Measurements from ENCODE around the gene YRDC. TPM values are rescaled to one million over a fixed set of nuclear protein-coding genes. Genes with fewer than 3 reads are reported as not detected.
"Not testable (repeated sequence)": the region's sequence is repeated elsewhere in the genome, so short reads cannot be mapped to it uniquely, and the experiment has no call there.

The YRDC gene
- polyA plus RNA-seq, 1 of the 3 experiments (the other 2 are of a cell fraction) = 34.2 TPM

DNA sequence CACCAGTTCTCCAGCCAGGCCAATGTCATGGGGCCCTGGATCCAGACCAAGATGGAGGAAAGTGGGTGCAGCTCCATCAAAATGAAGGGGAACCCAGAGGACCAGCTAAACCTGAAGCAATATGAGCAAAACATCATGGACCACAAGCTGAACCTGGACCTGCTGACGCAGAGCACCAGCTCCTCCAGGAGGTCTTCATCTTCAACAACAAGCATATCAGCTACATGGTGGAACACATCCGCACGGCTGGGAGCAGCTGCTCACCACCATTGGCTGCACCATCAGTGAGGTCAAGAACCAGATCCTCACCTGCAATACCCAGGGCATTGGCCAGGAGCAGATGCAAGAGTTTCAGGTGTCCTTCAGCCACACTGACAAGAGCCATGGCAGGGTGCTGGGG is 29.4 kb downstream of the YRDC start:
- H3K9ac ChIP-seq = no peak overlapping the region
- H3K4me3 ChIP-seq (ENCODE audit: low read depth in 2 of 2, low read length in 1 of 2) = no peak overlapping the region
- H3K79me2 ChIP-seq (ENCODE audit: insufficient read depth) = no peaks in the 10 kb centered on the region
- no peaks in the 10 kb centered on the region; the same call in 1 of the 2 replicates for H3K27me3 ChIP-seq (ENCODE audit: insufficient read depth)
- WGBS (ENCODE audit: low lambda C conversion rate) = 44% methylated on average over 1 of the region's 3 CpGs
- no peak overlapping the region for H2AFZ ChIP-seq (ENCODE audit: low read depth)
- TF ChIP-seq NFIC (IDR thresholded peaks at IDR 0.05; ENCODE audit: borderline replicate concordance) (no peak), GATA2 (CRISPR knock-in tag; IDR thresholded peaks at IDR 0.05) (no peak), TAF1 (IDR thresholded peaks at IDR 0.05; ENCODE audit: borderline replicate concordance, low read depth, low read length) (no peak), FOXM1 (IDR thresholded peaks at IDR 0.05; ENCODE audit: low read depth) (no peak), RCOR1 (IDR thresholded peaks at IDR 0.05; ENCODE audit: low read length) (no peak), RFX5 (IDR thresholded peaks at IDR 0.05; ENCODE audit: low read length) (no peak)
- TF ChIP-seq, protein P1, sequence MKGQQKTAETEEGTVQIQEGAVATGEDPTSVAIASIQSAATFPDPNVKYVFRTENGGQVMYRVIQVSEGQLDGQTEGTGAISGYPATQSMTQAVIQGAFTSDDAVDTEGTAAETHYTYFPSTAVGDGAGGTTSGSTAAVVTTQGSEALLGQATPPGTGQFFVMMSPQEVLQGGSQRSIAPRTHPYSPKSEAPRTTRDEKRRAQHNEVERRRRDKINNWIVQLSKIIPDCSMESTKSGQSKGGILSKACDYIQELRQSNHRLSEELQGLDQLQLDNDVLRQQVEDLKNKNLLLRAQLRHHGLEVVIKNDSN (IDR thresholded peaks at IDR 0.05; ENCODE audit: borderline replicate concordance, low read depth) = no peak
- TF ChIP-seq, protein P2, sequence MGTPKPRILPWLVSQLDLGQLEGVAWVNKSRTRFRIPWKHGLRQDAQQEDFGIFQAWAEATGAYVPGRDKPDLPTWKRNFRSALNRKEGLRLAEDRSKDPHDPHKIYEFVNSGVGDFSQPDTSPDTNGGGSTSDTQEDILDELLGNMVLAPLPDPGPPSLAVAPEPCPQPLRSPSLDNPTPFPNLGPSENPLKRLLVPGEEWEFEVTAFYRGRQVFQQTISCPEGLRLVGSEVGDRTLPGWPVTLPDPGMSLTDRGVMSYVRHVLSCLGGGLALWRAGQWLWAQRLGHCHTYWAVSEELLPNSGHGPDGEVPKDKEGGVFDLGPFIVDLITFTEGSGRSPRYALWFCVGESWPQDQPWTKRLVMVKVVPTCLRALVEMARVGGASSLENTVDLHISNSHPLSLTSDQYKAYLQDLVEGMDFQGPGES (IDR thresholded peaks at IDR 0.05; ENCODE audit: low read depth, low read length) = no peak
- no peaks in the 10 kb centered on the region for H3K36me3 ChIP-seq (replicated peaks in 1 of 2; ENCODE audit: control insufficient read depth in 1 of 2, insufficient read depth in 2 of 2, low read length in 1 of 2)
- no peaks in the 10 kb centered on the region for H3K9me2 ChIP-seq
- H3K4me1 ChIP-seq (ENCODE audit: control insufficient read depth in 1 of 2, insufficient read depth in 2 of 2, low read depth in 1 of 2, low read length in 1 of 2) = no peaks in the 10 kb centered on the region
- H3K9me3 ChIP-seq = no peaks in the 10 kb centered on the region
- DNase-seq = no peak
- no peaks in the 10 kb centered on the region for H3F3A ChIP-seq (replicated peaks; ENCODE audit: insufficient read depth)
- ChIA-PET POLR2A (no interaction called here), CTCF (interaction anchor here (0.9 to 2.6 kb wide), 4 partner anchors 13 to 81 kb away, joined by 3 to 9 read pairs (median 5); partner anchors contain the start of genes EPHA10 and MTF1)
- no peaks in the 10 kb centered on the region for H4K20me1 ChIP-seq (ENCODE audit: insufficient read depth)
- no peak overlapping the region for H3K4me2 ChIP-seq
- no peak overlapping the region for H3K27ac ChIP-seq (ENCODE audit: low read depth in 2 of 2, low read length in 1 of 2)

DNA sequence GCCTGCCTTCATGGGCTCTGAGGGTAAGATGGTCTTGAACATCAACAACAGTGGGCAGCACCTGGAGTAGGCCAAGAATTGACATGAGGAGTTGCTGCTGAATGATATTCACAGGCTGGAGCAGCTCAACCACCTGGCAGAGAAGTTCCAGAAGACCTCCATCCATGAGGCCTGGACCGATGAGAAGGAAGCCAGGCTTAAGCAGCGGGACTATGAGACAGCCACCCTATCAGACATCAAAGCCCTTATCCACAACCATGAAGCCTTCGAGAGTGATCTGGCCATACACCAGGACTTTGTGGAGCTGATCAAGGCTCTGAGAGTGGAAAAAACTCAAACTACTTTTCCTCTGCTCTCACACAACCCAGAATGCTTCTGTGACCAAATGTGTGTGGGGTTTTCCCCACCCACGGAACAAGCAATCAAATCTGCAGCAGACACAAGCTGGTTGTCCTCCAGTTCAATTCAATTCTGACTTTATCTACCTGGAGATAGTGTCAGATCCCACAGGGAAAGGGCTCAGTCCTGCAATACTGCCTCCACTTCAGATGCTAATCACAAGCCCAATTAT is 31.0 kb downstream of the YRDC start:
- H3K4me3 ChIP-seq (ENCODE audit: low read depth in 2 of 2, low read length in 1 of 2) = no peak overlapping the region
- no peak overlapping the region for H3K27ac ChIP-seq (ENCODE audit: low read depth in 2 of 2, low read length in 1 of 2)
- no peaks in the 10 kb centered on the region for H3K4me1 ChIP-seq (ENCODE audit: control insufficient read depth in 1 of 2, insufficient read depth in 2 of 2, low read depth in 1 of 2, low read length in 1 of 2)
- TF ChIP-seq MEF2A (IDR thresholded peaks at IDR 0.05; ENCODE audit: borderline replicate concordance, low read depth) (no peak), RAD21 (IDR thresholded peaks at IDR 0.05; ENCODE audit: low read length) (no peak), YY1 (IDR thresholded peaks at IDR 0.05; ENCODE audit: low read depth) (no peak), SMC3 (IDR thresholded peaks at IDR 0.05; ENCODE audit: low read depth, low read length) (no peak), EP300 (IDR thresholded peaks at IDR 0.05; ENCODE audit: borderline replicate concordance in 1 of 2, low read depth in 1 of 2, low read length in 1 of 2) (no peak), TCF12 (IDR thresholded peaks at IDR 0.05) (no peak), JUND (IDR thresholded peaks at IDR 0.05) (no peak)
- TF ChIP-seq, protein P3, sequence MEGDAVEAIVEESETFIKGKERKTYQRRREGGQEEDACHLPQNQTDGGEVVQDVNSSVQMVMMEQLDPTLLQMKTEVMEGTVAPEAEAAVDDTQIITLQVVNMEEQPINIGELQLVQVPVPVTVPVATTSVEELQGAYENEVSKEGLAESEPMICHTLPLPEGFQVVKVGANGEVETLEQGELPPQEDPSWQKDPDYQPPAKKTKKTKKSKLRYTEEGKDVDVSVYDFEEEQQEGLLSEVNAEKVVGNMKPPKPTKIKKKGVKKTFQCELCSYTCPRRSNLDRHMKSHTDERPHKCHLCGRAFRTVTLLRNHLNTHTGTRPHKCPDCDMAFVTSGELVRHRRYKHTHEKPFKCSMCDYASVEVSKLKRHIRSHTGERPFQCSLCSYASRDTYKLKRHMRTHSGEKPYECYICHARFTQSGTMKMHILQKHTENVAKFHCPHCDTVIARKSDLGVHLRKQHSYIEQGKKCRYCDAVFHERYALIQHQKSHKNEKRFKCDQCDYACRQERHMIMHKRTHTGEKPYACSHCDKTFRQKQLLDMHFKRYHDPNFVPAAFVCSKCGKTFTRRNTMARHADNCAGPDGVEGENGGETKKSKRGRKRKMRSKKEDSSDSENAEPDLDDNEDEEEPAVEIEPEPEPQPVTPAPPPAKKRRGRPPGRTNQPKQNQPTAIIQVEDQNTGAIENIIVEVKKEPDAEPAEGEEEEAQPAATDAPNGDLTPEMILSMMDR (IDR thresholded peaks at IDR 0.05) = no peak
- TF ChIP-seq, protein P4, sequence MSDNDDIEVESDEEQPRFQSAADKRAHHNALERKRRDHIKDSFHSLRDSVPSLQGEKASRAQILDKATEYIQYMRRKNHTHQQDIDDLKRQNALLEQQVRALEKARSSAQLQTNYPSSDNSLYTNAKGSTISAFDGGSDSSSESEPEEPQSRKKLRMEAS (IDR thresholded peaks at IDR 0.05; ENCODE audit: low read depth) = no peak
- no peak overlapping the region for H3K4me2 ChIP-seq
- CTCF ChIA-PET = interaction anchor here (1.1 to 2.6 kb wide), 2 partner anchors 12 to 86 kb away, joined by 3 to 9 read pairs; partner anchors contain the start of gene EPHA10
- no peaks in the 10 kb centered on the region for H3K9me3 ChIP-seq
- 16% methylated on average over 4 of the region's 4 CpGs for WGBS (ENCODE audit: low lambda C conversion rate)
- H3K36me3 ChIP-seq (replicated peaks in 1 of 2; ENCODE audit: control insufficient read depth in 1 of 2, insufficient read depth in 2 of 2, low read length in 1 of 2) = no peaks in the 10 kb centered on the region
- POLR2A ChIA-PET = no interaction called here
- H3F3A ChIP-seq (replicated peaks; ENCODE audit: insufficient read depth) = no peaks in the 10 kb centered on the region
- no peaks in the 10 kb centered on the region for H3K9me2 ChIP-seq
- DNase-seq = no peak
- no peaks in the 10 kb centered on the region for H4K20me1 ChIP-seq (ENCODE audit: insufficient read depth)
- no peak overlapping the region for H3K9ac ChIP-seq
- H3K79me2 ChIP-seq (ENCODE audit: insufficient read depth) = no peaks in the 10 kb centered on the region
- no peak overlapping the region for H2AFZ ChIP-seq (ENCODE audit: low read depth)
- H3K27me3 ChIP-seq (ENCODE audit: insufficient read depth) = no peaks in the 10 kb centered on the region; the same call in 1 of the 2 replicates

DNA sequence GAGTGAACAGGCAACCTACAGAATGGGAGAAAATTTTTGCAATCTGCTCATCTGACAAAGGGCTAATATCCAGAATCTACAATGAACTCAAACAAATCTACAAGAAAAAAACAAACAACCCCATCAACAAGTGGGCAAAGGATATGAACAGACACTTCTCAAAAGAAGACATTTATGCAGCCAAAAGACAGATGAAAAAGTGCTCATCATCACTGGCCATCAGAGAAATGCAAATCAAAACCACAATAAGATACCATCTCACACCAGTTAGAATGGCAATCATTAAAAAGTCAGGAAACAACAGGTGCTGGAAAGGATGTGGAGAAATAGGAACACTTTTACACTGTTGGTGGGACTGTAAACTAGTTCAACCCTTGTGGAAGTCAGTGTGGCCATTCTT is 36.6 kb downstream of the YRDC start:
- H4K20me1 ChIP-seq (ENCODE audit: insufficient read depth); POLR2A ChIA-PET: not testable (repeated sequence)

More for the DNA sequence above, 36.6 kb downstream of the YRDC start:
- DNase-seq; H3K9ac ChIP-seq; H3K4me2 ChIP-seq; H2AFZ ChIP-seq (ENCODE audit: low read depth); H3K4me3 ChIP-seq (ENCODE audit: low read depth in 2 of 2, low read length in 1 of 2); H3K9me3 ChIP-seq; CTCF ChIA-PET; H3K4me1 ChIP-seq (ENCODE audit: control insufficient read depth in 1 of 2, insufficient read depth in 2 of 2, low read depth in 1 of 2, low read length in 1 of 2); H3K9me2 ChIP-seq; H3K36me3 ChIP-seq (replicated peaks in 1 of 2; ENCODE audit: control insufficient read depth in 1 of 2, insufficient read depth in 2 of 2, low read length in 1 of 2); H3F3A ChIP-seq (replicated peaks; ENCODE audit: insufficient read depth); H3K79me2 ChIP-seq (ENCODE audit: insufficient read depth); H3K27ac ChIP-seq (ENCODE audit: low read depth in 2 of 2, low read length in 1 of 2): not testable (repeated sequence)
- peaks cover 14% of the 10 kb centered on the region; the same call in 1 of the 2 replicates for H3K27me3 ChIP-seq (ENCODE audit: insufficient read depth)

All from SK-N-SH (cell line).